GM19025 (cell line): ENCODE measurements around the gene SUPT20HL1.

ENCODE experiments used
- ATAC-seq: cut with Tn5 transposase; IDR thresholded peaks from one replicate; pipeline ENCODE4 v1.9.1; 2021; ENCODE audit warnings: mild to moderate bottlenecking, low read depth, moderate library complexity; ENCODE audit not compliant: unreplicated experiment

Gene SUPT20HL1

GRCh38 chrX:24392709-24393108 is 32.3 kb downstream of the SUPT20HL1 start:
- ATAC-seq, result no peak

DNA sequence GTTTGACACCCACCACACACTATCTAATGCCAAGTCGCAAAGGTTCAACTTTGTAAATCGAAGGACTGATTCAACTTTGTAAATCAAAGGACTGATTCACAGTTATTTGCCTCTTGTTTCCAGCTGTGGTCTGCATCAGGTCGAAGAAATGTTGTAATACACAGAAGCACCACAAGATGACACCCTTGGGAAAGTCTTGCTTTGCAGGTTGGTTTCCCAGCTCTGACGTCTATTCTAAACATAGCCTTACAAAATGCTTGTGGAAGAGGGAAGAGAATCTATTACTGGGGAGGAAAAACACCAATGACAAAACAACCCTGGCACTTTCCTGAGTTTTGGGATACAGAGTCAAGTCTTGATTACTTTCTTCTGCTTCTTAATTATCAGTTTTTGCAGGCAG is 35.3 kb downstream of the SUPT20HL1 start:
- no peak for ATAC-seq

- ATAC-seq, result no peak
Observed at GRCh38 chrX:24396236-24396930, 35.9 kb downstream of the SUPT20HL1 start.

DNA sequence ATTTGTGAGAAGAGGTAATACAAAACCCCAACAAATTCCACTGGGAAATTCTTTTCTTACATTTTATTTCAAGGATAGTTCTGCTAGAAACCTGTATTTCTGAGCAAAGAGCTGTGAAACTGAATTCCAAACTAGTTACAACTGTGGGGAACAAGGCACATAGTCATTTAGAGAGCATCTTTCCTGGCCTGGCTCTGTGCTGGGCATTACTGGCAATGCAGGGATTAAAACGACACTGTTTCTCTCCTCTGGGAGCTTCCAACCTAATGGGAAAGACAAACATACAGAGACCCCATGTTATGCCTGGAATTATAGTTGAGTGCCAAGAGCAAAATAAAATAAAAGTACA is 36.5 kb downstream of the SUPT20HL1 start:
- no peak for ATAC-seq

DNA sequence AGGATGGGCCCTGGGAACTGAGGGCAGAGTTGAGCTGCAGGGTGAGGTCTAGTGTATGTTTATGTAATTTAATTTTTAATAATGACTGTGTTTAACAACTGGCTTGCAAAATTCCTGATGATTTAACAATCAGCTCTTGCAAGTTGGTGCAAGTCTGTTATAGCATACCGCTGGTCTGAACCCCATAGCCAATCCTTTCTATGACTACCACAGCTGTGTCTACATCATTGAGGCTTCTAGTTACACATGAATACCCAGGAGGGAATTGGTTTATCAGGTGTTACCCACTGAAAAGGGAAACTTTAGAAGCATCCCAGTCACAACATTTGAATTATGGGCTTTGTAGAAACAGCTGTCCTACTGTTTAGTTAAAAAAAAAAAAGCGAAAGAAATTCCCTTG is 38.3 kb downstream of the SUPT20HL1 start:
- no peak for ATAC-seq

DNA sequence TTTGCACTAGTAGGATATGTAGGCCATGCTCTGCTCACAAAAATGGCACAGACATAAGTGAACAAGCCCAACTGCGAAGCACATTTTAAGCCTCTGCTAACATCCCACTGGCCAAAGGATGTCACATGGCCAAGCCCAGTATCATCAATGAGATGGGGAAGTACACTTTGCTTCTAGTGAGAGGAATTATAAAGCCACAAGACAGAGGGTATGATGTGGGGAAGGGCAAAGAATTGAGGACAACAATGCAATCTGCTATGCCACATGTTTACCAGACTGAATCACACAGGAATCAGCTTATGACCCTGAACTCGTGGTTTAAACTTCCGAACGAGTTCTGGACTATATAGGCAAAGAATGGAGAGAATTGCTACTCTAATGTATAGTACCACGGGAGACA is 39.1 kb downstream of the SUPT20HL1 start:
- ATAC-seq, result no peak

- no peak for ATAC-seq
Observed at GRCh38 chrX:24405959-24406358, 45.5 kb downstream of the SUPT20HL1 start.
